ENCODE measurements around the gene UBAC1. TPM values are rescaled to one million over a fixed set of nuclear protein-coding genes. Genes with fewer than 3 reads are reported as not detected.

Gene UBAC1
- polyA plus RNA-seq, 1 of the 3 experiments (the other 2 are of a cell fraction) = 67.7 TPM

- peaks cover 12% of the 10 kb centered on the region; the same call in 1 of the 2 replicates for H3K79me2 ChIP-seq (ENCODE audit: insufficient read depth)
- ChIA-PET POLR2A (no interaction called here), CTCF (interaction anchor here (1.1 to 1.3 kb wide), 2 partner anchors 9 to 115 kb away, joined by 3 read pairs; no protein-coding TSS in a partner anchor)
- H4K20me1 ChIP-seq (ENCODE audit: insufficient read depth) = peaks cover 12% of the 10 kb centered on the region
- no peak for TF ChIP-seq TAF1 (IDR thresholded peaks at IDR 0.05; ENCODE audit: borderline replicate concordance, low read depth, low read length)
- no peak for TF ChIP-seq EZH2phosphoT487 (IDR thresholded peaks at IDR 0.05; ENCODE audit: borderline replicate concordance, low read depth)
- no peak for TF ChIP-seq SMC3 (IDR thresholded peaks at IDR 0.05; ENCODE audit: low read depth, low read length)
- TF ChIP-seq NFIC (IDR thresholded peaks at IDR 0.05; ENCODE audit: borderline replicate concordance) = no peak
- no peak for TF ChIP-seq JUND (IDR thresholded peaks at IDR 0.05)
- TF ChIP-seq, protein P1, sequence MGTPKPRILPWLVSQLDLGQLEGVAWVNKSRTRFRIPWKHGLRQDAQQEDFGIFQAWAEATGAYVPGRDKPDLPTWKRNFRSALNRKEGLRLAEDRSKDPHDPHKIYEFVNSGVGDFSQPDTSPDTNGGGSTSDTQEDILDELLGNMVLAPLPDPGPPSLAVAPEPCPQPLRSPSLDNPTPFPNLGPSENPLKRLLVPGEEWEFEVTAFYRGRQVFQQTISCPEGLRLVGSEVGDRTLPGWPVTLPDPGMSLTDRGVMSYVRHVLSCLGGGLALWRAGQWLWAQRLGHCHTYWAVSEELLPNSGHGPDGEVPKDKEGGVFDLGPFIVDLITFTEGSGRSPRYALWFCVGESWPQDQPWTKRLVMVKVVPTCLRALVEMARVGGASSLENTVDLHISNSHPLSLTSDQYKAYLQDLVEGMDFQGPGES (IDR thresholded peaks at IDR 0.05; ENCODE audit: low read depth, low read length) = no peak
- TF ChIP-seq MEF2A (IDR thresholded peaks at IDR 0.05; ENCODE audit: borderline replicate concordance, low read depth) = no peak
- no peak for TF ChIP-seq RCOR1 (IDR thresholded peaks at IDR 0.05; ENCODE audit: low read length)
- TF ChIP-seq YY1 (IDR thresholded peaks at IDR 0.05; ENCODE audit: low read depth) = no peak
- TF ChIP-seq CHD2 (IDR thresholded peaks at IDR 0.05; ENCODE audit: low read length, partially characterized antibody) = no peak
- TF ChIP-seq MAX (IDR thresholded peaks at IDR 0.05; ENCODE audit: low read depth) = no peak
- no peak for TF ChIP-seq FOXJ3 (CRISPR knock-in tag; IDR thresholded peaks at IDR 0.05)
- 94% methylated on average over 36 of the region's 36 CpGs for WGBS (ENCODE audit: low lambda C conversion rate)
- no peaks in the 10 kb centered on the region for H3K9me3 ChIP-seq
- H3K9ac ChIP-seq = no peak overlapping the region
- peaks cover 0 to 11% of the 10 kb centered on the region in 2 experiments for H3K36me3 ChIP-seq (replicated peaks in 1 of 2; ENCODE audit: control insufficient read depth in 1 of 2, insufficient read depth in 2 of 2, low read length in 1 of 2)
- no peak overlapping the region for H3K27ac ChIP-seq (ENCODE audit: low read depth in 2 of 2, low read length in 1 of 2)
- H3F3A ChIP-seq (replicated peaks; ENCODE audit: insufficient read depth) = peaks cover 5% of the 10 kb centered on the region
- H3K9me2 ChIP-seq = no peaks in the 10 kb centered on the region
- DNase-seq = no peak
- no peak overlapping the region for H3K4me3 ChIP-seq (ENCODE audit: low read depth in 2 of 2, low read length in 1 of 2)
- no peak overlapping the region for H2AFZ ChIP-seq (ENCODE audit: low read depth)
- no peaks in the 10 kb centered on the region for H3K27me3 ChIP-seq (ENCODE audit: insufficient read depth)
- no peak overlapping the region for H3K4me2 ChIP-seq
- H3K4me1 ChIP-seq (ENCODE audit: control insufficient read depth in 1 of 2, insufficient read depth in 2 of 2, low read depth in 1 of 2, low read length in 1 of 2) = peaks cover 9 to 25% of the 10 kb centered on the region in 2 experiments; a peak in 2 of 4 replicates
Measured at GRCh38 chr9:136007276-136007933, 46.2 kb upstream of the UBAC1 start.

DNA sequence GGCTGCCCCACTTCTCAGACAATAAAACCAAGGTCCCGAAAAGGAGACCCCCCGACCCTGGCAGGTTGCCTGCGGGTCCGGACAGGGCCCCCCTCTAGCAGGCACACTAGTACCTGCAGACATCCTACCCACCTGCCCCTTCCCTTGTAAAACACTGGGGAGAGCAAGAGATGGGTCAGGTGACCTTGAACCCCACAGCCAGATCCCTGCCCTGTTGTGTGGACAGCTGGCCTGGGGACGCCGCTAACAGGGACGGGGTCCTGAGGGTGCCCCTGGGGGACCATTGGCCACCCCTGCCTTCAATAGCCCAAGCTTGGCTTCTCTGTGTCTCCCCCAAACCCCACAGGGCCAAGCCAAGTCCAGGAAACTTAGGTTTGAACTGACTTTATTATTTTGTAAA is 45.0 kb upstream of the UBAC1 start:
- ChIA-PET CTCF (no interaction called here), POLR2A (interaction anchor here (0.7 kb wide), 1 partner anchor 257 kb away, joined by 4 read pairs; no protein-coding TSS in a partner anchor)
- H3F3A ChIP-seq (replicated peaks; ENCODE audit: insufficient read depth) = peaks cover 5% of the 10 kb centered on the region
- DNase-seq = no peak
- peaks cover 9 to 17% of the 10 kb centered on the region in 2 experiments; a peak in 2 of 4 replicates for H3K4me1 ChIP-seq (ENCODE audit: control insufficient read depth in 1 of 2, insufficient read depth in 2 of 2, low read depth in 1 of 2, low read length in 1 of 2)
- H3K4me2 ChIP-seq = no peak overlapping the region
- TF ChIP-seq, protein P2, sequence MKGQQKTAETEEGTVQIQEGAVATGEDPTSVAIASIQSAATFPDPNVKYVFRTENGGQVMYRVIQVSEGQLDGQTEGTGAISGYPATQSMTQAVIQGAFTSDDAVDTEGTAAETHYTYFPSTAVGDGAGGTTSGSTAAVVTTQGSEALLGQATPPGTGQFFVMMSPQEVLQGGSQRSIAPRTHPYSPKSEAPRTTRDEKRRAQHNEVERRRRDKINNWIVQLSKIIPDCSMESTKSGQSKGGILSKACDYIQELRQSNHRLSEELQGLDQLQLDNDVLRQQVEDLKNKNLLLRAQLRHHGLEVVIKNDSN (IDR thresholded peaks at IDR 0.05; ENCODE audit: borderline replicate concordance, low read depth) = no peak
- TF ChIP-seq POLR2AphosphoS5 (IDR thresholded peaks at IDR 0.05; ENCODE audit: low read depth, low read length) (no peak), RAD21 (IDR thresholded peaks at IDR 0.05; ENCODE audit: low read length) (no peak), TAF1 (IDR thresholded peaks at IDR 0.05; ENCODE audit: borderline replicate concordance, low read depth, low read length) (no peak), FOXM1 (IDR thresholded peaks at IDR 0.05; ENCODE audit: low read depth) (no peak), MEF2A (IDR thresholded peaks at IDR 0.05; ENCODE audit: borderline replicate concordance, low read depth) (no peak), GABPA (IDR thresholded peaks at IDR 0.05; ENCODE audit: low read depth) (no peak), NFIC (IDR thresholded peaks at IDR 0.05; ENCODE audit: borderline replicate concordance) (no peak), MXI1 (IDR thresholded peaks at IDR 0.05; ENCODE audit: low read depth, low read length) (no peak), NRF1 (IDR thresholded peaks at IDR 0.05; ENCODE audit: low read depth, low read length) (no peak), TCF12 (IDR thresholded peaks at IDR 0.05) (no peak)
- TF ChIP-seq, protein P1 (IDR thresholded peaks at IDR 0.05; ENCODE audit: low read depth, low read length) = no peak
- TF ChIP-seq, protein P3, sequence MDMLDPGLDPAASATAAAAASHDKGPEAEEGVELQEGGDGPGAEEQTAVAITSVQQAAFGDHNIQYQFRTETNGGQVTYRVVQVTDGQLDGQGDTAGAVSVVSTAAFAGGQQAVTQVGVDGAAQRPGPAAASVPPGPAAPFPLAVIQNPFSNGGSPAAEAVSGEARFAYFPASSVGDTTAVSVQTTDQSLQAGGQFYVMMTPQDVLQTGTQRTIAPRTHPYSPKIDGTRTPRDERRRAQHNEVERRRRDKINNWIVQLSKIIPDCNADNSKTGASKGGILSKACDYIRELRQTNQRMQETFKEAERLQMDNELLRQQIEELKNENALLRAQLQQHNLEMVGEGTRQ (IDR thresholded peaks at IDR 0.05; ENCODE audit: borderline replicate concordance, low read depth, low read length) = no peak
- no peak overlapping the region for H2AFZ ChIP-seq (ENCODE audit: low read depth)
- H3K4me3 ChIP-seq (ENCODE audit: low read depth in 2 of 2, low read length in 1 of 2) = no peak overlapping the region
- H3K9me3 ChIP-seq = no peaks in the 10 kb centered on the region
- no peaks in the 10 kb centered on the region for H3K9me2 ChIP-seq
- H3K36me3 ChIP-seq (replicated peaks in 1 of 2; ENCODE audit: control insufficient read depth in 1 of 2, insufficient read depth in 2 of 2, low read length in 1 of 2) = peaks cover 0 to 8% of the 10 kb centered on the region in 2 experiments
- H4K20me1 ChIP-seq (ENCODE audit: insufficient read depth) = peaks cover 12% of the 10 kb centered on the region
- peaks cover 5% of the 10 kb centered on the region; the same call in 1 of the 2 replicates for H3K79me2 ChIP-seq (ENCODE audit: insufficient read depth)
- no peak overlapping the region for H3K9ac ChIP-seq
- WGBS (ENCODE audit: low lambda C conversion rate) = no CpG with 5 or more reads among the region's 7 CpGs
- no peak overlapping the region for H3K27ac ChIP-seq (ENCODE audit: low read depth in 2 of 2, low read length in 1 of 2)
- no peaks in the 10 kb centered on the region for H3K27me3 ChIP-seq (ENCODE audit: insufficient read depth)

All from SK-N-SH (cell line).